ENCODE measurements around the gene TLX1.

TLX1 gene

GRCh38 chr10:101087965-101088364, 43.1 kb upstream of the TLX1 start:
- no peaks in the 10 kb centered on the region for H3K79me2 ChIP-seq (ENCODE audit: insufficient read depth, low read length)
- H3K9me2 ChIP-seq (ENCODE audit: low read depth, low read length), result no peaks in the 10 kb centered on the region
- H3K4me1 ChIP-seq (ENCODE audit: insufficient read depth, low read length, severe bottlenecking), result no peaks in the 10 kb centered on the region
- H3K27me3 ChIP-seq (ENCODE audit: insufficient read depth, low read length), result no peaks in the 10 kb centered on the region
- H3K9ac ChIP-seq (ENCODE audit: low read length), result no peak overlapping the region
- H3K9me3 ChIP-seq (ENCODE audit: low read length), result no peaks in the 10 kb centered on the region
- no peak overlapping the region for H3K4me2 ChIP-seq (ENCODE audit: low read length)
- H3K36me3 ChIP-seq (ENCODE audit: insufficient read depth, low read length), result no peaks in the 10 kb centered on the region
- TF ChIP-seq EZH2 (IDR thresholded peaks at IDR 0.05; ENCODE audit: borderline replicate concordance, low read length) (no peak), CTCF (IDR thresholded peaks at IDR 0.05; ENCODE audit: low read length) (no peak)
- H2AFZ ChIP-seq (ENCODE audit: low read length), result no peak overlapping the region
- H3K27ac ChIP-seq (ENCODE audit: low read depth, low read length, poor library complexity, severe bottlenecking), result no peak overlapping the region
- no peak overlapping the region for H3K4me3 ChIP-seq (ENCODE audit: low read depth, low read length, poor library complexity, severe bottlenecking)
- H3F3A ChIP-seq (ENCODE audit: insufficient read depth, low read length), result no peaks in the 10 kb centered on the region
- H4K20me1 ChIP-seq (ENCODE audit: insufficient read depth, low read length), result no peaks in the 10 kb centered on the region

- Histone ChIP-seq H3K27ac (ENCODE audit: low read depth, low read length, poor library complexity, severe bottlenecking) (no peak overlapping the region), H3K27me3 (ENCODE audit: insufficient read depth, low read length) (no peaks in the 10 kb centered on the region), H4K20me1 (ENCODE audit: insufficient read depth, low read length) (no peaks in the 10 kb centered on the region), H3K79me2 (ENCODE audit: insufficient read depth, low read length) (no peaks in the 10 kb centered on the region), H3K4me3 (ENCODE audit: low read depth, low read length, poor library complexity, severe bottlenecking) (no peak overlapping the region), H3K4me1 (ENCODE audit: insufficient read depth, low read length, severe bottlenecking) (no peaks in the 10 kb centered on the region), H3K36me3 (ENCODE audit: insufficient read depth, low read length) (no peaks in the 10 kb centered on the region), H2AFZ (ENCODE audit: low read length) (no peak overlapping the region), H3K9me2 (ENCODE audit: low read depth, low read length) (no peaks in the 10 kb centered on the region), H3K9ac (ENCODE audit: low read length) (no peak overlapping the region), H3F3A (ENCODE audit: insufficient read depth, low read length) (no peaks in the 10 kb centered on the region), H3K9me3 (ENCODE audit: low read length) (no peaks in the 10 kb centered on the region), H3K4me2 (ENCODE audit: low read length) (no peak overlapping the region)
- TF ChIP-seq EZH2 (IDR thresholded peaks at IDR 0.05; ENCODE audit: borderline replicate concordance, low read length) (no peak), CTCF (IDR thresholded peaks at IDR 0.05; ENCODE audit: low read length) (no peak)
Observed at GRCh38 chr10:101089520-101090299, 41.4 kb upstream of the TLX1 start.

GRCh38 chr10:101090597-101090996, 40.5 kb upstream of the TLX1 start:
- no peaks in the 10 kb centered on the region for H3K79me2 ChIP-seq (ENCODE audit: insufficient read depth, low read length)
- H3K4me1 ChIP-seq (ENCODE audit: insufficient read depth, low read length, severe bottlenecking), result no peaks in the 10 kb centered on the region
- no peaks in the 10 kb centered on the region for H3K9me3 ChIP-seq (ENCODE audit: low read length)
- no peaks in the 10 kb centered on the region for H3F3A ChIP-seq (ENCODE audit: insufficient read depth, low read length)
- H4K20me1 ChIP-seq (ENCODE audit: insufficient read depth, low read length), result no peaks in the 10 kb centered on the region
- H3K27ac ChIP-seq (ENCODE audit: low read depth, low read length, poor library complexity, severe bottlenecking), result no peak overlapping the region
- no peak overlapping the region for H3K9ac ChIP-seq (ENCODE audit: low read length)
- no peaks in the 10 kb centered on the region for H3K27me3 ChIP-seq (ENCODE audit: insufficient read depth, low read length)
- H3K36me3 ChIP-seq (ENCODE audit: insufficient read depth, low read length), result no peaks in the 10 kb centered on the region
- TF ChIP-seq CTCF (IDR thresholded peaks at IDR 0.05; ENCODE audit: low read length) (no peak), EZH2 (IDR thresholded peaks at IDR 0.05; ENCODE audit: borderline replicate concordance, low read length) (no peak)
- H2AFZ ChIP-seq (ENCODE audit: low read length), result no peak overlapping the region
- H3K9me2 ChIP-seq (ENCODE audit: low read depth, low read length), result no peaks in the 10 kb centered on the region
- no peak overlapping the region for H3K4me2 ChIP-seq (ENCODE audit: low read length)
- H3K4me3 ChIP-seq (ENCODE audit: low read depth, low read length, poor library complexity, severe bottlenecking), result no peak overlapping the region

Measured in OCI-LY1 (cell line).